OCI-LY1 (cell line): ENCODE data around the gene HM13.
"Not testable (repeated sequence)": the region's sequence is repeated elsewhere in the genome, so short reads cannot be mapped to it uniquely, and the experiment has no call there.

Experiments
- H2AFZ ChIP-seq: fragments of 200-600 bp; sonication (generic), shearing (Covaris generic); 2 replicates; pipeline ENCODE4 v1.6.0; 2014; ENCODE audit warnings: antibody characterized with exemption, mild to moderate bottlenecking, low read length
- H3F3A ChIP-seq: fragments of 200-600 bp; sonication (generic), shearing (Covaris generic); 2 replicates; pipeline ENCODE4 v1.6.0; 2014; ENCODE audit warnings: mild to moderate bottlenecking, antibody characterized with exemption, low read length, moderate library complexity; ENCODE audit not compliant: insufficient read depth
- H3K27ac ChIP-seq: fragments of 200-600 bp; sonication (generic); 2 replicates; pipeline ENCODE4 v1.5.1; 2014; ENCODE audit warnings: low read length, mixed run types, mild to moderate bottlenecking, low read depth; ENCODE audit not compliant: poor library complexity, severe bottlenecking
- H3K27me3 ChIP-seq: fragments of 200-600 bp; sonication (generic); 2 replicates; pipeline ENCODE4 v1.6.0; 2014; ENCODE audit warnings: antibody characterized with exemption, mild to moderate bottlenecking, low read length, moderate library complexity; ENCODE audit not compliant: insufficient read depth
- H3K36me3 ChIP-seq: fragments of 200-600 bp; sonication (generic); 2 replicates; pipeline ENCODE4 v1.6.1; 2014; ENCODE audit warnings: mild to moderate bottlenecking, antibody characterized with exemption, low read length, moderate library complexity, mixed read lengths; ENCODE audit not compliant: insufficient read depth
- H3K4me1 ChIP-seq: fragments of 200-600 bp; sonication (generic); 2 replicates; pipeline ENCODE4 v1.5.1; 2014; ENCODE audit warnings: mild to moderate bottlenecking, low read length, moderate library complexity; ENCODE audit not compliant: insufficient read depth, severe bottlenecking
- H3K4me2 ChIP-seq: fragments of 200-600 bp; sonication (generic), shearing (Covaris generic); 2 replicates; pipeline ENCODE4 v1.6.1; 2014; ENCODE audit warnings: low read length
- H3K4me3 ChIP-seq: fragments of 200-600 bp; sonication (generic); 2 replicates; pipeline ENCODE4 v1.5.1; 2014; ENCODE audit warnings: low read length, low read depth, mild to moderate bottlenecking, mixed read lengths; ENCODE audit not compliant: poor library complexity, severe bottlenecking
- H3K79me2 ChIP-seq: fragments of 200-600 bp; shearing (Covaris generic); 2 replicates; pipeline ENCODE4 v1.6.1; 2016; ENCODE audit warnings: mixed run types, low read length, mixed read lengths; ENCODE audit not compliant: insufficient read depth
- H3K9ac ChIP-seq: fragments of 200-600 bp; sonication (generic), shearing (Covaris generic); 2 replicates; pipeline ENCODE4 v1.6.1; 2014; ENCODE audit warnings: mild to moderate bottlenecking, low read length, mixed read lengths
- H3K9me2 ChIP-seq: fragments of 200-600 bp; sonication (generic), shearing (Covaris generic); 2 replicates; pipeline ENCODE4 v1.6.1; 2014; ENCODE audit warnings: low read depth, mild to moderate bottlenecking, low read length, mixed read lengths
- H3K9me3 ChIP-seq: fragments of 200-600 bp; shearing (Covaris generic); 2 replicates; pipeline ENCODE4 v1.6.1; 2014; ENCODE audit warnings: low read length, mixed read lengths
- H4K20me1 ChIP-seq: fragments of 200-600 bp; sonication (generic), shearing (Covaris generic); 2 replicates; pipeline ENCODE4 v1.6.0; 2016; ENCODE audit warnings: mild to moderate bottlenecking, low read length; ENCODE audit not compliant: insufficient read depth
- EZH2 ChIP-seq: fragments of 200-600 bp; sonication (generic), shearing (Covaris generic); IDR thresholded peaks from 2 replicates; pipeline ENCODE4 v1.8.0; 2017; ENCODE audit warnings: borderline replicate concordance, mixed run types, mild to moderate bottlenecking, antibody characterized with exemption, low read length, moderate library complexity, mixed read lengths
- TF ChIP-seq, protein P1 (sequence below): fragments of 200-600 bp; sonication (generic), shearing (Covaris generic); IDR thresholded peaks from 2 replicates; pipeline ENCODE4 v1.5.1; 2017; ENCODE audit warnings: mild to moderate bottlenecking, antibody characterized with exemption, low read length, moderate library complexity, mixed read lengths

HM13 gene

DNA sequence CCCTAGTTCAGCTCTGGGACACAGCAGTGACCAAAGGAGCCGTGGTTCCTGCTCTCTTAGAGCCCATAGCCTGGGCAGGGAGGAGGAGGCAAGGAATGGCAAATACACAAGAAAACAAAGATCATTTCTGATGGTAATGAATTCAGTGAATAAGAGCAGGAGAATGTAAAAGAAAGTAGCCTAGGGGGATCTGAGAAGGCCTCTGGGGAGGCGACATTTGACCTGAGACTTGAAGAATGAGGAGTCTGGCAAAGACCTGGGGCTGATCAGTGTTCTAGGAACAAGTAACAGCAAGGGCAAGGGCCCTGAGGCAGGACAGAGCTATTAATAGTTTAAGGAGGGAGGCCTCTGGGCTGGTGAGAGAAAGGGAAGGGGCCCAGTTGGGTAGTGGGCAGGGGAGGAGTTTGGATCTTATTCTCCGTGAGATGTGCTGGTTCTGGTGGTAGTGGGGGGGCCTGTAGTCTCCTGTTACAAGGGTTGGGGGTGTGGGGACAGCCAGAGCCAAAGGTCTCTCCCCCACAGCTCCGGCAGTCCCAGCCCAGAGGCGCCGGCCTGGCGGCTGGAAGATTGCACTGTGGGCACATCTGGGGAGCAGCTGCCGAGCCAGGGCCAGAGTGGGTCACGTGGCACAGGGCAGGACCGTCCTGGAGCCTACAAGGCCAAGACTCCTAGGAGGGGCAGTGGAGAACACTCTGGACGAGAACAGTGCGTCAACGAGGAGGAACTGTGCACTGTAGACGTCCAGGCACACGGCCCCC, 81.6 kb downstream of the HM13 start:
- Histone ChIP-seq H3K27me3 (no peaks in the 10 kb centered on the region), H3K4me1 (peaks cover 7% of the 10 kb centered on the region), H3F3A (no peaks in the 10 kb centered on the region; the same call in 1 of the 2 replicates), H3K9ac (no peak overlapping the region), H3K36me3 (no peaks in the 10 kb centered on the region), H3K9me3 (no peaks in the 10 kb centered on the region), H3K4me2 (no peak overlapping the region), H3K9me2 (no peaks in the 10 kb centered on the region), H3K27ac (no peak overlapping the region), H3K4me3 (no peak overlapping the region), H3K79me2 (no peaks in the 10 kb centered on the region), H2AFZ (no peak overlapping the region), H4K20me1 (no peaks in the 10 kb centered on the region)
- TF ChIP-seq, protein P1, sequence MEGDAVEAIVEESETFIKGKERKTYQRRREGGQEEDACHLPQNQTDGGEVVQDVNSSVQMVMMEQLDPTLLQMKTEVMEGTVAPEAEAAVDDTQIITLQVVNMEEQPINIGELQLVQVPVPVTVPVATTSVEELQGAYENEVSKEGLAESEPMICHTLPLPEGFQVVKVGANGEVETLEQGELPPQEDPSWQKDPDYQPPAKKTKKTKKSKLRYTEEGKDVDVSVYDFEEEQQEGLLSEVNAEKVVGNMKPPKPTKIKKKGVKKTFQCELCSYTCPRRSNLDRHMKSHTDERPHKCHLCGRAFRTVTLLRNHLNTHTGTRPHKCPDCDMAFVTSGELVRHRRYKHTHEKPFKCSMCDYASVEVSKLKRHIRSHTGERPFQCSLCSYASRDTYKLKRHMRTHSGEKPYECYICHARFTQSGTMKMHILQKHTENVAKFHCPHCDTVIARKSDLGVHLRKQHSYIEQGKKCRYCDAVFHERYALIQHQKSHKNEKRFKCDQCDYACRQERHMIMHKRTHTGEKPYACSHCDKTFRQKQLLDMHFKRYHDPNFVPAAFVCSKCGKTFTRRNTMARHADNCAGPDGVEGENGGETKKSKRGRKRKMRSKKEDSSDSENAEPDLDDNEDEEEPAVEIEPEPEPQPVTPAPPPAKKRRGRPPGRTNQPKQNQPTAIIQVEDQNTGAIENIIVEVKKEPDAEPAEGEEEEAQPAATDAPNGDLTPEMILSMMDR = no peak
- no peak for TF ChIP-seq EZH2

DNA sequence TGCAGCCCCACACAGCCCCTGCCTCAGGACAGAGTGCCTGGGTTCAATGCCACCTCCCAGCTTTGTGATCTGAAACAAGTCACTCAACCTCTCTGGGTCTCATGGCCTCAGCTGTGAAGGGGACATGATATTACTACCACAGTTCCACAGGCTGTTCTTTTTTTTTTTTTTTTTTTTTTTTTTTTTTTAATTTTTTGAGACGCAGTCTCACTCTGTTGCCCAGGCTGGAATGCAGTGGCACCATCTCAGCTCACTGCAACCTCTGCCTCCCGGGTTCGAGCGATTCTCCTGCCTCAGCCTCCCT, 82.1 kb downstream of the HM13 start:
- H2AFZ ChIP-seq, H3K9me3 ChIP-seq, H3K9me2 ChIP-seq, H3K4me3 ChIP-seq, H3K4me2 ChIP-seq, H3K27me3 ChIP-seq, H4K20me1 ChIP-seq, H3K79me2 ChIP-seq, H3K27ac ChIP-seq, H3K36me3 ChIP-seq, H3K9ac ChIP-seq, H3K4me1 ChIP-seq, H3F3A ChIP-seq: not testable (repeated sequence)

DNA sequence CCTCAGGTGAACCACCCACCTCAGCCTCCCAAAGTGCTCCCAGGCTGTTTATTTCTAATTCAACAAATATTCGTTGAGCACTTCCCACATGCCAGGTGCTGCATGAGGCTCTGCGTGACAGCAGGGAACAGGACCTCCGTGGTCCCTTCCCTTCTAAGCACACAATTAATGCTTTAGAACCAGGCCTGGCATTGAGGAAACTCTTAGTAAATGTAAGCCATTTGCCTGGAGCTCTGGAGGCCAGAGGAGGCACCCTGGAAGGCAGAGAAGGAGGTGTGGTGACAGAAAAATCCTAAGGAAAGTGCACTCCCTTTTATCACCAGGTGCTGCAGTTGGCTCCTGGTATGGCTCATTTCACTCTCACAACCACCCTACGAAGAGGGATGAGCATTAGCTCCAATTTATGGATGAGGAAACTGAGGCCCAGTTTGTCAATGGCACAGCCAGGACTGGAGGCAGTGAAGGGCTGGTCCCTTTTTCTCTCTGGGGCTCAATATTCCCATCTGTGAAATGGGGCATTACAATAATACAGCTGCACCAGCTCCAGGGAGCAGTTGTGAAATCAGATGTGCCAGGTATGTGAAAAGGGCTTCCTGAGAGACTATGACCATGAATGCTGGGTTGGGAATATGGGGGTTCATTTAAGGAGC, 82.7 kb downstream of the HM13 start:
- H3K27ac ChIP-seq = no peak overlapping the region
- H3K27me3 ChIP-seq = no peaks in the 10 kb centered on the region
- H2AFZ ChIP-seq = no peak overlapping the region
- H3K79me2 ChIP-seq = no peaks in the 10 kb centered on the region
- no peaks in the 10 kb centered on the region for H3K9me3 ChIP-seq
- H4K20me1 ChIP-seq = no peaks in the 10 kb centered on the region
- H3K4me1 ChIP-seq = peaks cover 7% of the 10 kb centered on the region
- no peak overlapping the region for H3K4me3 ChIP-seq
- no peaks in the 10 kb centered on the region for H3K9me2 ChIP-seq
- no peak overlapping the region for H3K9ac ChIP-seq
- no peak overlapping the region for H3K4me2 ChIP-seq
- TF ChIP-seq, protein P1 = no peak
- no peak for TF ChIP-seq EZH2
- no peaks in the 10 kb centered on the region for H3F3A ChIP-seq
- H3K36me3 ChIP-seq = no peaks in the 10 kb centered on the region

DNA sequence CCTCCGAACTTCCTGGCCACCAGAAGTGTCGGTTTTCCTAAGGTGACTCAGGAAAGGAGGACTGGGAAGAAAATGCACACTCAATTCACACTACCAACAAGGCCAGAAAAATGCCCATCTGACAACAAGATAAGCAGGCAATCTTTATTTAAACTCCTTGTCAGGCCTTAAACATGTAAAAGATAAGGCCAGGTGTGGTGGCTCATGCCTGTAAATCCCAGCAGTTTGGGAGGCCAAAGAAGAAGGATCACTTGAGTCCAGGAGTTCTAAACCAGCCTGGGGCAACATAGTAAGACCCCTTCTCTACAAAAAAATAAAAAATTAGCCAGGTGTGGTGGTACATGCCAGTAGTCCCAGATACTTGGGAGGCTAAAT, 83.2 kb downstream of the HM13 start:
- Histone ChIP-seq H4K20me1 (no peaks in the 10 kb centered on the region), H3K79me2 (no peaks in the 10 kb centered on the region), H3K27me3 (no peaks in the 10 kb centered on the region), H3F3A (no peaks in the 10 kb centered on the region), H2AFZ (no peak overlapping the region), H3K9ac (no peak overlapping the region), H3K36me3 (no peaks in the 10 kb centered on the region), H3K9me2 (no peaks in the 10 kb centered on the region), H3K4me3 (no peak overlapping the region), H3K4me2 (no peak overlapping the region), H3K4me1 (peaks cover 7% of the 10 kb centered on the region), H3K9me3 (no peaks in the 10 kb centered on the region), H3K27ac (no peak overlapping the region)
- TF ChIP-seq, protein P1 = no peak
- no peak for TF ChIP-seq EZH2
